ENCODE data around the gene EME2.

- no peak for TF ChIP-seq CTCF (IDR thresholded peaks at IDR 0.05)
- no peak for TF ChIP-seq POLR2A (IDR thresholded peaks at IDR 0.05)
Observed at GRCh38 chr16:1779234-1779701, 6.7 kb downstream of the EME2 start.

Data from adrenal gland (tissue), 5 donors.